NB4 (cell line): ENCODE measurements around the gene UTP25.

Source experiments
- DNase-seq: peaks from one replicate; pipeline ENCODE4 v3.0.0; 2010; ENCODE audit warnings: low read depth
- H3K4me3 ChIP-seq: one replicate; pipeline ENCODE4 v1.5.1; 2011; ENCODE audit warnings: mild to moderate bottlenecking, low read depth, low read length, moderate library complexity
- CTCF ChIP-seq: IDR thresholded peaks from one replicate; pipeline ENCODE4 v1.5.1; 2012; ENCODE audit warnings: low read depth, low read length
- MAX ChIP-seq: IDR thresholded peaks from 2 replicates; pipeline ENCODE4 v1.6.1; 2011; ENCODE audit warnings: low read depth, low read length
- MYC ChIP-seq: IDR thresholded peaks from 2 replicates; pipeline ENCODE4 v1.6.1; 2011; ENCODE audit warnings: low read depth, low read length
- POLR2A ChIP-seq: IDR thresholded peaks from 2 replicates; pipeline ENCODE4 v1.6.1; 2011; ENCODE audit warnings: mild to moderate bottlenecking; ENCODE audit not compliant: insufficient read length; ENCODE audit errors: extremely low read depth

Gene UTP25

GRCh38 chr1:209840611-209841010 is 12.8 kb downstream of the UTP25 start:
- DNase-seq: no peak
- H3K4me3 ChIP-seq: no peak overlapping the region
- TF ChIP-seq POLR2A (no peak), MAX (no peak), MYC (no peak), CTCF (no peak)

GRCh38 chr1:209844695-209845407 is 17.1 kb downstream of the UTP25 start:
- no peak overlapping the region for H3K4me3 ChIP-seq
- TF ChIP-seq MYC (no peak), CTCF (no peak), MAX (no peak), POLR2A (no peak)
- DNase-seq: no peak

- DNase-seq: no peak
These were observed 17.6 kb downstream of the UTP25 start for GRCh38 chr1:209845408-209845725.

GRCh38 chr1:209849388-209849787 is 21.6 kb downstream of the UTP25 start:
- no peak overlapping the region for H3K4me3 ChIP-seq
- DNase-seq: no peak
- TF ChIP-seq POLR2A (no peak), MAX (no peak), MYC (no peak), CTCF (no peak)

More at GRCh38 chr1:209845408-209845725, 17.6 kb downstream of the UTP25 start:
- TF ChIP-seq MYC (no peak), CTCF (no peak), MAX (no peak), POLR2A (no peak)
- no peak overlapping the region for H3K4me3 ChIP-seq

- TF ChIP-seq MAX (no peak), CTCF (peak; percentile 44)
- peak; percentile 44 for DNase-seq
- H3K4me3 ChIP-seq: no peak overlapping the region
These were observed 22.7 kb downstream of the UTP25 start for GRCh38 chr1:209850342-209850979.
